Osteoblast (primary cell): ENCODE measurements around the gene POM121C. TPM values are rescaled to one million over a fixed set of nuclear protein-coding genes. Genes with fewer than 3 reads are reported as not detected.

Experiments
- small RNA-seq: library from RNA; depleted of rRNA; stranded (forward); fragments of <200 nt; gene quantifications from one replicate; pipeline ENCODE3, GENCODE V24; 2012
- total RNA-seq: library from RNA; depleted of rRNA; stranded (reverse); fragments of >200 nt; gene quantifications from 2 replicates; pipeline ENCODE4 v1.2.3, GENCODE V29; 2012

POM121C gene
- total RNA-seq, 1 donor, result 13.8 TPM

Small RNA genes within 50 kb of the gene (small RNA-seq; reads per million reads assigned to genes)
- gene AC211429.1, result not detected
- not detected for gene RF00019

Other genes with a start within 250 kb of the POM121C start
- 0.36 and 1.5 TPM in 2 replicates for gene TRIM73, start 90.7 kb downstream of the POM121C start, total RNA-seq
- under 0.01 TPM in 1 of 2 replicates, not detected in the other for gene SPDYE5, start 6.0 kb upstream of the POM121C start, total RNA-seq